ENCODE results near the gene EPSTI1.

DNA sequence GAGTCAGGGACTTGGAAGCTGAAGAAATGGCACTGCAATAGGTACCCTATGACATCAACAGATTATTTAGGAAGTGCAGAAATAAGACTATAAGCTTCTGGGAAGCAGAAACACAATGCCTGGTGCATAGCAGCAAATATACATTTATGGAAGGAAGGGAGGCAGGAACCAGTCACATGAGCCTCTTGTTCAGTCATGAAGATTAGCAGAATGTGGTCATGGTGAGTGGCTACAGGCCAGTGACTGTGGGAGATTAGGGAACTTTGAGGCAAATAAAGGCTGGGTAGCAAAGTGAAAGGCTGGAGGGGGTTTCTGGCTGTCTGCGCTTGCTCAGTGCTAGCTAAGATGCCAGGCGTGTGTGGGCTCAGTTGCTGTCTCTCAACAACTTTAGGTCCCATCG, 96.3 kb downstream of the EPSTI1 start:
- TF ChIP-seq POLR2A (IDR thresholded peaks at IDR 0.05) (no peak), CTCF (IDR thresholded peaks at IDR 0.05) (no peak)
